Measurements from ENCODE around the gene UBE2J2.

The UBE2J2 gene

GRCh38 chr1:1231400-1232207 lies 42.0 kb downstream of the UBE2J2 start, which contains the start of gene SDF4:
Gene SDF4, minus strand, starts transcription at chr1:1232001. Its CDS starts 3,229 bp downstream, at chr1:1228772.
- DNase-seq (peak; percentile 97), ATAC-seq (ENCODE audit: insufficient read depth, low read depth) (peak; percentile 93)
- Histone ChIP-seq H3K27me3 (ENCODE audit: insufficient read depth, low read length, poor library complexity) (no peaks in the 10 kb centered on the region), H3K27ac (ENCODE audit: low read length) (peak within 1 kb of the TSS; percentile 88), H3K79me2 (ENCODE audit: insufficient read depth, low read length) (peaks cover 78% of the 10 kb centered on the region), H3K4me2 (ENCODE audit: insufficient read depth, low read length) (peak within 1 kb of the TSS; percentile 99), H3K4me3 (ENCODE audit: low read depth in 1 of 2, low read length in 2 of 2) (peak within 1 kb of the TSS; percentile 94 to 99), H2AFZ (ENCODE audit: low read depth, low read length) (peak within 1 kb of the TSS; percentile 97), H3K9me3 (ENCODE audit: insufficient read depth, low read length, severe bottlenecking) (no peaks in the 10 kb centered on the region), H3K4me1 (ENCODE audit: insufficient read depth, low read length) (peaks cover 39% of the 10 kb centered on the region), H3K9ac (ENCODE audit: low read depth, low read length) (peak within 1 kb of the TSS; percentile 98), H3K36me3 (ENCODE audit: insufficient read depth, low read length) (peaks cover 65% of the 10 kb centered on the region), H4K20me1 (ENCODE audit: insufficient read depth, low read length) (peaks cover 67% of the 10 kb centered on the region)
- TF ChIP-seq, protein P1, sequence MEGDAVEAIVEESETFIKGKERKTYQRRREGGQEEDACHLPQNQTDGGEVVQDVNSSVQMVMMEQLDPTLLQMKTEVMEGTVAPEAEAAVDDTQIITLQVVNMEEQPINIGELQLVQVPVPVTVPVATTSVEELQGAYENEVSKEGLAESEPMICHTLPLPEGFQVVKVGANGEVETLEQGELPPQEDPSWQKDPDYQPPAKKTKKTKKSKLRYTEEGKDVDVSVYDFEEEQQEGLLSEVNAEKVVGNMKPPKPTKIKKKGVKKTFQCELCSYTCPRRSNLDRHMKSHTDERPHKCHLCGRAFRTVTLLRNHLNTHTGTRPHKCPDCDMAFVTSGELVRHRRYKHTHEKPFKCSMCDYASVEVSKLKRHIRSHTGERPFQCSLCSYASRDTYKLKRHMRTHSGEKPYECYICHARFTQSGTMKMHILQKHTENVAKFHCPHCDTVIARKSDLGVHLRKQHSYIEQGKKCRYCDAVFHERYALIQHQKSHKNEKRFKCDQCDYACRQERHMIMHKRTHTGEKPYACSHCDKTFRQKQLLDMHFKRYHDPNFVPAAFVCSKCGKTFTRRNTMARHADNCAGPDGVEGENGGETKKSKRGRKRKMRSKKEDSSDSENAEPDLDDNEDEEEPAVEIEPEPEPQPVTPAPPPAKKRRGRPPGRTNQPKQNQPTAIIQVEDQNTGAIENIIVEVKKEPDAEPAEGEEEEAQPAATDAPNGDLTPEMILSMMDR (IDR thresholded peaks at IDR 0.05; ENCODE audit: borderline replicate concordance, extremely low read depth, low read length, poor library complexity, severe bottlenecking) = no peak
- no peak for TF ChIP-seq EZH2 (IDR thresholded peaks at IDR 0.05; ENCODE audit: borderline replicate concordance, low read depth, low read length, severe bottlenecking)

- H3K27ac ChIP-seq (ENCODE audit: low read length) = peak overlapping the region; percentile 88
- peaks cover 67% of the 10 kb centered on the region for H4K20me1 ChIP-seq (ENCODE audit: insufficient read depth, low read length)
- peak; percentile 15; the same call in 1 of the 3 replicates for ATAC-seq (ENCODE audit: insufficient read depth, low read depth)
- peak overlapping the region; percentile 97 for H2AFZ ChIP-seq (ENCODE audit: low read depth, low read length)
- no peak for TF ChIP-seq EZH2 (IDR thresholded peaks at IDR 0.05; ENCODE audit: borderline replicate concordance, low read depth, low read length, severe bottlenecking)
- TF ChIP-seq, protein P1 (IDR thresholded peaks at IDR 0.05; ENCODE audit: borderline replicate concordance, extremely low read depth, low read length, poor library complexity, severe bottlenecking) = peak; percentile 20
- peak overlapping the region; percentile 91 for H3K4me2 ChIP-seq (ENCODE audit: insufficient read depth, low read length)
- no peaks in the 10 kb centered on the region for H3K27me3 ChIP-seq (ENCODE audit: insufficient read depth, low read length, poor library complexity)
- H3K36me3 ChIP-seq (ENCODE audit: insufficient read depth, low read length) = peaks cover 73% of the 10 kb centered on the region
- peak overlapping the region; percentile 98 for H3K9ac ChIP-seq (ENCODE audit: low read depth, low read length)
- DNase-seq = peak; percentile 41
- peak overlapping the region; percentile 94 to 99 for H3K4me3 ChIP-seq (ENCODE audit: low read depth in 1 of 2, low read length in 2 of 2)
- H3K4me1 ChIP-seq (ENCODE audit: insufficient read depth, low read length) = peaks cover 39% of the 10 kb centered on the region
- no peaks in the 10 kb centered on the region for H3K9me3 ChIP-seq (ENCODE audit: insufficient read depth, low read length, severe bottlenecking)
- peaks cover 86% of the 10 kb centered on the region for H3K79me2 ChIP-seq (ENCODE audit: insufficient read depth, low read length)
These were observed 42.8 kb downstream of the UBE2J2 start for GRCh38 chr1:1230656-1231399.

GRCh38 chr1:1229770-1230169 lies 43.9 kb downstream of the UBE2J2 start:
- Histone ChIP-seq H3K4me2 (ENCODE audit: insufficient read depth, low read length) (peak overlapping the region; percentile 91), H3K9me3 (ENCODE audit: insufficient read depth, low read length, severe bottlenecking) (no peaks in the 10 kb centered on the region), H3K9ac (ENCODE audit: low read depth, low read length) (peak overlapping the region; percentile 98), H3K27ac (ENCODE audit: low read length) (peak overlapping the region; percentile 12; the same call in 1 of the 2 replicates), H3K4me1 (ENCODE audit: insufficient read depth, low read length) (peaks cover 39% of the 10 kb centered on the region), H3K27me3 (ENCODE audit: insufficient read depth, low read length, poor library complexity) (no peaks in the 10 kb centered on the region), H3K4me3 (ENCODE audit: low read depth in 1 of 2, low read length in 2 of 2) (peak overlapping the region in 1 of 2 experiments; percentile 99; a peak in 2 of 4 replicates), H3K36me3 (ENCODE audit: insufficient read depth, low read length) (peaks cover 78% of the 10 kb centered on the region), H4K20me1 (ENCODE audit: insufficient read depth, low read length) (peaks cover 67% of the 10 kb centered on the region), H2AFZ (ENCODE audit: low read depth, low read length) (no peak overlapping the region), H3K79me2 (ENCODE audit: insufficient read depth, low read length) (peaks cover 94% of the 10 kb centered on the region)
- ATAC-seq (ENCODE audit: insufficient read depth, low read depth) (no peak), DNase-seq (no peak)
- TF ChIP-seq EZH2 (IDR thresholded peaks at IDR 0.05; ENCODE audit: borderline replicate concordance, low read depth, low read length, severe bottlenecking) = no peak
- TF ChIP-seq, protein P1 (IDR thresholded peaks at IDR 0.05; ENCODE audit: borderline replicate concordance, extremely low read depth, low read length, poor library complexity, severe bottlenecking) = no peak

Data from DND-41 (cell line).